SK-N-SH (cell line): ENCODE data around the gene MRPL14.

Source experiments
- EP300 ChIP-seq, 2 experiments: IDR thresholded peaks; 2 replicates each; pipeline versions ENCODE4 v1.4.0 to v1.6.1; 2012; ENCODE audit warnings: borderline replicate concordance in 1 of 2, low read depth in 1 of 2, low read length in 1 of 2
- EZH2phosphoT487 ChIP-seq: fragments of 200-600 bp; sonication (generic); IDR thresholded peaks from 2 replicates; pipeline ENCODE4 v1.6.1; 2017; ENCODE audit warnings: low read depth, mixed run types, mild to moderate bottlenecking, antibody characterized with exemption, moderate library complexity, borderline replicate concordance
- MXI1 ChIP-seq: IDR thresholded peaks from 2 replicates; pipeline ENCODE4 v1.6.1; 2012; ENCODE audit warnings: mild to moderate bottlenecking, low read depth, low read length, improper control_type of control experiment
- POLR2AphosphoS5 ChIP-seq: IDR thresholded peaks from 2 replicates; pipeline ENCODE4 v1.6.1; 2012; ENCODE audit warnings: low read depth, low read length
- RAD21 ChIP-seq: IDR thresholded peaks from 2 replicates; pipeline ENCODE4 v1.6.1; 2012; ENCODE audit warnings: mild to moderate bottlenecking, low read length
- TAF1 ChIP-seq: IDR thresholded peaks from 2 replicates; pipeline ENCODE4 v1.6.1; 2012; ENCODE audit warnings: low read depth, mild to moderate bottlenecking, low read length, moderate library complexity, borderline replicate concordance
- TEAD4 ChIP-seq: IDR thresholded peaks from 2 replicates; pipeline ENCODE4 v1.4.0; 2012; ENCODE audit warnings: mild to moderate bottlenecking, borderline replicate concordance; ENCODE audit not compliant: insufficient read depth
- YY1 ChIP-seq: IDR thresholded peaks from 2 replicates; pipeline ENCODE4 v1.4.0; 2012; ENCODE audit warnings: low read depth, mild to moderate bottlenecking
- TF ChIP-seq, protein P1 (sequence below): IDR thresholded peaks from 2 replicates; pipeline ENCODE4 v1.4.0; 2012; ENCODE audit warnings: low read depth
- TF ChIP-seq, protein P2 (sequence below): fragments of 200-600 bp; sonication (generic); IDR thresholded peaks from 2 replicates; pipeline ENCODE4 v1.6.1; 2017; ENCODE audit warnings: antibody characterized with exemption, mild to moderate bottlenecking, moderate library complexity
- TF ChIP-seq, protein P3 (sequence below): fragments of 150-350 bp; IDR thresholded peaks from 2 replicates; pipeline ENCODE4 v1.6.1; 2017; ENCODE audit warnings: antibody characterized with exemption, low read length, low read depth, borderline replicate concordance
- TF ChIP-seq, protein P4 (sequence below): IDR thresholded peaks from 2 replicates; pipeline ENCODE4 v1.6.1; 2012; ENCODE audit warnings: mild to moderate bottlenecking, low read depth, low read length, moderate library complexity

DNA sequence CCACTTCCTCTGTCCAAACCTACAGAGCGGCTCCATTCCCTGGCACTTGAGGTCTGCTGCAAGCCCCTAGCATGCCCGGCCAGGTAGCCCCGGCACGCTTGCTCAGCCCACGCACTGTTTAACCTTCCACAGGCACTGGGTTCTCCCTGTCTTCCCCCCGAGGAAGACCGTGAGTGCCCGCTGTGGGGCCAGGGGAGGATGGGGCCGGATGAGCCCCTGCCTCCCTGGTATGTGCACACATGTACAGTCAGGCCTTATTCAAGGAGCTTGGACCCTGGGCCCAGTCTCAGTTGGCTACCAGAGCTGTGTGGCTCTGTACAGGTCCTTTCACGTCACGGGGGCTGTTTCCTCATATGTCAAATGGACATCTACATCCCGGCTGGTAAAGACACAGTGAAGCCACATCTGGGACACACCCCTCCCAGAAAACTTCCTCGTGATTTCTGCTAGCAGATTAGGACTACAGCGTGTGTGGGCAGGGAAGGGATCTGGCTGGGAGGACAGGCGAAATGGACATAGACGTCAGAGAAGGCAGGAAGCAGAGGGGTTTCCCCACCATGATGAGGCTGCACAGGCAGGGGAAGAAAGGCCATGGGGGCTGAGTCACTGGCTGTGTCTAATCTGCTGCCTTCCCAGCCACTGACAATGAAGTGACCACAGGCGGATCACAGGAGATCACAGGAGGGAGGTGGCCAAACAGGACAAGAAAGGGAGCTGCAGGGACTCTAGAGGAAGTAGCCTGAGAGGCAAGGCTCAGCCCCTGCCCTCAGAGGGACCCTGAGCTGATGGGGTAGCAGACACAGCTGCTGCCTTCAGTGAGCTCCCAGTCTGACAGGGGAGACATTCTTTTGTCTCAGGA lies 62.9 kb downstream of the MRPL14 start:
- TF ChIP-seq, protein P1, sequence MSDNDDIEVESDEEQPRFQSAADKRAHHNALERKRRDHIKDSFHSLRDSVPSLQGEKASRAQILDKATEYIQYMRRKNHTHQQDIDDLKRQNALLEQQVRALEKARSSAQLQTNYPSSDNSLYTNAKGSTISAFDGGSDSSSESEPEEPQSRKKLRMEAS: no peak
- TF ChIP-seq, protein P2, sequence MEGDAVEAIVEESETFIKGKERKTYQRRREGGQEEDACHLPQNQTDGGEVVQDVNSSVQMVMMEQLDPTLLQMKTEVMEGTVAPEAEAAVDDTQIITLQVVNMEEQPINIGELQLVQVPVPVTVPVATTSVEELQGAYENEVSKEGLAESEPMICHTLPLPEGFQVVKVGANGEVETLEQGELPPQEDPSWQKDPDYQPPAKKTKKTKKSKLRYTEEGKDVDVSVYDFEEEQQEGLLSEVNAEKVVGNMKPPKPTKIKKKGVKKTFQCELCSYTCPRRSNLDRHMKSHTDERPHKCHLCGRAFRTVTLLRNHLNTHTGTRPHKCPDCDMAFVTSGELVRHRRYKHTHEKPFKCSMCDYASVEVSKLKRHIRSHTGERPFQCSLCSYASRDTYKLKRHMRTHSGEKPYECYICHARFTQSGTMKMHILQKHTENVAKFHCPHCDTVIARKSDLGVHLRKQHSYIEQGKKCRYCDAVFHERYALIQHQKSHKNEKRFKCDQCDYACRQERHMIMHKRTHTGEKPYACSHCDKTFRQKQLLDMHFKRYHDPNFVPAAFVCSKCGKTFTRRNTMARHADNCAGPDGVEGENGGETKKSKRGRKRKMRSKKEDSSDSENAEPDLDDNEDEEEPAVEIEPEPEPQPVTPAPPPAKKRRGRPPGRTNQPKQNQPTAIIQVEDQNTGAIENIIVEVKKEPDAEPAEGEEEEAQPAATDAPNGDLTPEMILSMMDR: no peak
- TF ChIP-seq POLR2AphosphoS5 (no peak), EP300 (IDR thresholded peaks at IDR 0.05; ENCODE audit: borderline replicate concordance in 1 of 2, low read depth in 1 of 2, low read length in 1 of 2) (no peak; a peak in 1 of 4 replicates), EZH2phosphoT487 (no peak), YY1 (no peak), MXI1 (no peak), RAD21 (no peak), TEAD4 (no peak), TAF1 (no peak)
- TF ChIP-seq, protein P3, sequence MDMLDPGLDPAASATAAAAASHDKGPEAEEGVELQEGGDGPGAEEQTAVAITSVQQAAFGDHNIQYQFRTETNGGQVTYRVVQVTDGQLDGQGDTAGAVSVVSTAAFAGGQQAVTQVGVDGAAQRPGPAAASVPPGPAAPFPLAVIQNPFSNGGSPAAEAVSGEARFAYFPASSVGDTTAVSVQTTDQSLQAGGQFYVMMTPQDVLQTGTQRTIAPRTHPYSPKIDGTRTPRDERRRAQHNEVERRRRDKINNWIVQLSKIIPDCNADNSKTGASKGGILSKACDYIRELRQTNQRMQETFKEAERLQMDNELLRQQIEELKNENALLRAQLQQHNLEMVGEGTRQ: no peak
- TF ChIP-seq, protein P4, sequence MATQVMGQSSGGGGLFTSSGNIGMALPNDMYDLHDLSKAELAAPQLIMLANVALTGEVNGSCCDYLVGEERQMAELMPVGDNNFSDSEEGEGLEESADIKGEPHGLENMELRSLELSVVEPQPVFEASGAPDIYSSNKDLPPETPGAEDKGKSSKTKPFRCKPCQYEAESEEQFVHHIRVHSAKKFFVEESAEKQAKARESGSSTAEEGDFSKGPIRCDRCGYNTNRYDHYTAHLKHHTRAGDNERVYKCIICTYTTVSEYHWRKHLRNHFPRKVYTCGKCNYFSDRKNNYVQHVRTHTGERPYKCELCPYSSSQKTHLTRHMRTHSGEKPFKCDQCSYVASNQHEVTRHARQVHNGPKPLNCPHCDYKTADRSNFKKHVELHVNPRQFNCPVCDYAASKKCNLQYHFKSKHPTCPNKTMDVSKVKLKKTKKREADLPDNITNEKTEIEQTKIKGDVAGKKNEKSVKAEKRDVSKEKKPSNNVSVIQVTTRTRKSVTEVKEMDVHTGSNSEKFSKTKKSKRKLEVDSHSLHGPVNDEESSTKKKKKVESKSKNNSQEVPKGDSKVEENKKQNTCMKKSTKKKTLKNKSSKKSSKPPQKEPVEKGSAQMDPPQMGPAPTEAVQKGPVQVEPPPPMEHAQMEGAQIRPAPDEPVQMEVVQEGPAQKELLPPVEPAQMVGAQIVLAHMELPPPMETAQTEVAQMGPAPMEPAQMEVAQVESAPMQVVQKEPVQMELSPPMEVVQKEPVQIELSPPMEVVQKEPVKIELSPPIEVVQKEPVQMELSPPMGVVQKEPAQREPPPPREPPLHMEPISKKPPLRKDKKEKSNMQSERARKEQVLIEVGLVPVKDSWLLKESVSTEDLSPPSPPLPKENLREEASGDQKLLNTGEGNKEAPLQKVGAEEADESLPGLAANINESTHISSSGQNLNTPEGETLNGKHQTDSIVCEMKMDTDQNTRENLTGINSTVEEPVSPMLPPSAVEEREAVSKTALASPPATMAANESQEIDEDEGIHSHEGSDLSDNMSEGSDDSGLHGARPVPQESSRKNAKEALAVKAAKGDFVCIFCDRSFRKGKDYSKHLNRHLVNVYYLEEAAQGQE: no peak
